Measurements from ENCODE around the gene ERAS.

DNA sequence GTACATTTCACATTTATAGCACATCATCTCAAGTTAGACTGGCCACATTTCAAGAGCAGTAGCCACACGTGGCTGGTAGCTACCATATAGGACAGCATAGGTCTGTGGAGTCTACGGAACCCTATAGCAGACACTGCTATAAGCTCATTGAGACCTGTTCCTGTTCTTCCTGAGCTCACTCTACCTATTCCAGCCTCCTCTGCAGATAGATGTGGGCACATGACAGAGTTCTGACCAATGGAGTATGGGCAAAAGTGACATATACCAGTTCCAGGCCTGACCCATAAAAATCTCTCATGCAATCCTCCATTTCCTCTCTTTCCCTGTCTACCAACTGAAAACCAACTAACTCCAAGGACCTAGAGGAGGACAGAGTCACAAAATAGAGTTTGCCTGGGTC, 28.0 kb upstream of the ERAS start:
- no peak for TF ChIP-seq EZH2phosphoT487 (IDR thresholded peaks at IDR 0.05; ENCODE audit: unreplicated experiment)
- TF ChIP-seq, protein P1, sequence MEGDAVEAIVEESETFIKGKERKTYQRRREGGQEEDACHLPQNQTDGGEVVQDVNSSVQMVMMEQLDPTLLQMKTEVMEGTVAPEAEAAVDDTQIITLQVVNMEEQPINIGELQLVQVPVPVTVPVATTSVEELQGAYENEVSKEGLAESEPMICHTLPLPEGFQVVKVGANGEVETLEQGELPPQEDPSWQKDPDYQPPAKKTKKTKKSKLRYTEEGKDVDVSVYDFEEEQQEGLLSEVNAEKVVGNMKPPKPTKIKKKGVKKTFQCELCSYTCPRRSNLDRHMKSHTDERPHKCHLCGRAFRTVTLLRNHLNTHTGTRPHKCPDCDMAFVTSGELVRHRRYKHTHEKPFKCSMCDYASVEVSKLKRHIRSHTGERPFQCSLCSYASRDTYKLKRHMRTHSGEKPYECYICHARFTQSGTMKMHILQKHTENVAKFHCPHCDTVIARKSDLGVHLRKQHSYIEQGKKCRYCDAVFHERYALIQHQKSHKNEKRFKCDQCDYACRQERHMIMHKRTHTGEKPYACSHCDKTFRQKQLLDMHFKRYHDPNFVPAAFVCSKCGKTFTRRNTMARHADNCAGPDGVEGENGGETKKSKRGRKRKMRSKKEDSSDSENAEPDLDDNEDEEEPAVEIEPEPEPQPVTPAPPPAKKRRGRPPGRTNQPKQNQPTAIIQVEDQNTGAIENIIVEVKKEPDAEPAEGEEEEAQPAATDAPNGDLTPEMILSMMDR (conservative IDR thresholded peaks at IDR 0.05; ENCODE audit: low read depth in 2 of 2) = no peak
- no peak for TF ChIP-seq POLR2AphosphoS5 (IDR thresholded peaks at IDR 0.05; ENCODE audit: low read depth)
- no peak for TF ChIP-seq EZH2 (IDR thresholded peaks at IDR 0.05; ENCODE audit: low read depth, unreplicated experiment)
- TF ChIP-seq CREB1 (CRISPR knock-in tag; IDR thresholded peaks at IDR 0.05; ENCODE audit: low read depth) = no peak
- TF ChIP-seq, protein P2, sequence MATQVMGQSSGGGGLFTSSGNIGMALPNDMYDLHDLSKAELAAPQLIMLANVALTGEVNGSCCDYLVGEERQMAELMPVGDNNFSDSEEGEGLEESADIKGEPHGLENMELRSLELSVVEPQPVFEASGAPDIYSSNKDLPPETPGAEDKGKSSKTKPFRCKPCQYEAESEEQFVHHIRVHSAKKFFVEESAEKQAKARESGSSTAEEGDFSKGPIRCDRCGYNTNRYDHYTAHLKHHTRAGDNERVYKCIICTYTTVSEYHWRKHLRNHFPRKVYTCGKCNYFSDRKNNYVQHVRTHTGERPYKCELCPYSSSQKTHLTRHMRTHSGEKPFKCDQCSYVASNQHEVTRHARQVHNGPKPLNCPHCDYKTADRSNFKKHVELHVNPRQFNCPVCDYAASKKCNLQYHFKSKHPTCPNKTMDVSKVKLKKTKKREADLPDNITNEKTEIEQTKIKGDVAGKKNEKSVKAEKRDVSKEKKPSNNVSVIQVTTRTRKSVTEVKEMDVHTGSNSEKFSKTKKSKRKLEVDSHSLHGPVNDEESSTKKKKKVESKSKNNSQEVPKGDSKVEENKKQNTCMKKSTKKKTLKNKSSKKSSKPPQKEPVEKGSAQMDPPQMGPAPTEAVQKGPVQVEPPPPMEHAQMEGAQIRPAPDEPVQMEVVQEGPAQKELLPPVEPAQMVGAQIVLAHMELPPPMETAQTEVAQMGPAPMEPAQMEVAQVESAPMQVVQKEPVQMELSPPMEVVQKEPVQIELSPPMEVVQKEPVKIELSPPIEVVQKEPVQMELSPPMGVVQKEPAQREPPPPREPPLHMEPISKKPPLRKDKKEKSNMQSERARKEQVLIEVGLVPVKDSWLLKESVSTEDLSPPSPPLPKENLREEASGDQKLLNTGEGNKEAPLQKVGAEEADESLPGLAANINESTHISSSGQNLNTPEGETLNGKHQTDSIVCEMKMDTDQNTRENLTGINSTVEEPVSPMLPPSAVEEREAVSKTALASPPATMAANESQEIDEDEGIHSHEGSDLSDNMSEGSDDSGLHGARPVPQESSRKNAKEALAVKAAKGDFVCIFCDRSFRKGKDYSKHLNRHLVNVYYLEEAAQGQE (IDR thresholded peaks at IDR 0.05; ENCODE audit: unreplicated experiment) = no peak
- TF ChIP-seq, protein P3, sequence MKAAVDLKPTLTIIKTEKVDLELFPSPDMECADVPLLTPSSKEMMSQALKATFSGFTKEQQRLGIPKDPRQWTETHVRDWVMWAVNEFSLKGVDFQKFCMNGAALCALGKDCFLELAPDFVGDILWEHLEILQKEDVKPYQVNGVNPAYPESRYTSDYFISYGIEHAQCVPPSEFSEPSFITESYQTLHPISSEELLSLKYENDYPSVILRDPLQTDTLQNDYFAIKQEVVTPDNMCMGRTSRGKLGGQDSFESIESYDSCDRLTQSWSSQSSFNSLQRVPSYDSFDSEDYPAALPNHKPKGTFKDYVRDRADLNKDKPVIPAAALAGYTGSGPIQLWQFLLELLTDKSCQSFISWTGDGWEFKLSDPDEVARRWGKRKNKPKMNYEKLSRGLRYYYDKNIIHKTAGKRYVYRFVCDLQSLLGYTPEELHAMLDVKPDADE (IDR thresholded peaks at IDR 0.05) = no peak
